HG02884 (cell line): ENCODE data around the gene NHERF2.

Source experiments
- ATAC-seq: cut with Tn5 transposase; IDR thresholded peaks from one replicate; pipeline ENCODE4 v1.9.1; 2021; ENCODE audit warnings: mild to moderate bottlenecking, moderate library complexity; ENCODE audit not compliant: unreplicated experiment

NHERF2 gene

DNA sequence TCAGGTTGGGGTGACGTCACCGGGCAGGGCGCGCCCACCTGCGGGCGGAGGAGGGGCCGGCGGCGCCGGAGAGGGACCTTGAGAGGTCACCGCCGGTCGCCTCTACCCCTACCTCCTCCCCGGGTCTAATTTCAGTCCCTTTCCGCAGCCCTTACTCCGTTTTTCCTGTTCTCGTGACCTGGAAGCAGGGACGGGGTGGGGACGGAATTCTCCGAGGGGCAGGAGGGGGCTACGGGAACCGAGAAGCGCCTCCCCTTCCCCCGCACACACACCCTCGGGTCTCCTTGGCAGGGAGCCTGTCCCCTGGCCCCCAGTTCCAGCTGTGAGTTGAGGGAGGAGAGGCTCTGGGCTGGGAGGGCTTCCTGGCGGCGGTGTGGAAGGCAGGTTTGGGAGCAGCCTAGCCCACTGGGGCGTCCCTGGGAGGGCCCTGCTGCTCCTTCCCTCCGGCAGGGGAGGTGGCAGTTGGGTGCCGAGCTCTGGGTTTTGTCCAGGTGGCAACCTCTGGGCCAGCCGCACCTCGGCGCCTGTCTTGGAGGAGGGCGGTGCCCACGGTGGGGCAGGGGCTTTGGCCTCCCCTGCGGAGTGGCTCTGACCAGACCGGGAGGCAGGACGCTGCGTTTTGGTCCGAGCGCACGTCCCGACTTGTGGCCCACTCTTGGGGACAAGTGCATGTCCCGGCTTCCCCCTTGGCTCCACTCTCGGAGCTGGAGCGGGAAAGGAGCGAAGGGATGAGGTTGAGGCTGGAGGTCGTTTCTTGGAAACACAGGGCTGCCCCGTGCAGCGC is 36.2 kb upstream of the NHERF2 start:
- no peak for ATAC-seq

DNA sequence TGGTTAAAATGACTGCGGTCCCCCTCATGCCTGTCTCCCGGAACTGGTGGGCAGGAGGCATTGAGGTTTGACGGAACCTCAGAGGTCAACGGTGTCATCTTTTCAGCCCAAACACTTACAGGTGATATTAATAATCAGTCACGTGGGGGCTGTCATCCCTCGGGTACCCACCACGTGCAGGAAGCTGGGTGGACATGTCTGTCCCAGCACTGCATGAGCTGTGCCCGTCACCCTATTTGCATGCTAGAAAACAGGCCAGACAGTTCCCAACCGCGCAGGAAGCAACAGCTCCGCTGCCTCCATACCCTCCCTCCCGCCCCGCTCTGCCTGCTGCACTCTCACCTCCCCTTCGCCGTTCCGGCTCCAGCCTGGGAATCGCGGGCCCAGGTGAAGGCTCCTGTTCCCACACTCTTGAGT is 35.6 kb upstream of the NHERF2 start:
- ATAC-seq: no peak

DNA sequence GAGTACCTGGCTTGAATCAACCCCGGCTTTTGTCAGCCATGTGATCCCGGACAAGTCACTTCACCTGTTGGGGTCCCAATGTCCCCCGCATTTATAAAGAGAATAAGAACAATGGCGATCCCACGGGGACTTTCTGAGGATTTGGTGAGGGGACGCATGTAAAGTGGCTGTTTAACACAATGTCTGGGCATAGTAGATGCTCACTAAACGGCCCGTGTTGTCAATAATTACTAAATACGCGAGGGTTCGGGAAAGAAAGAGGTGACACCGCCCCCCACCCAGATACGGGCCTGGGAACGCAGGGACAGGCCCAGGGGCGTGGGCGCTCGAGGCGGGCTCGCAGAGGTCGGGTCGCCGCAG is 35.1 kb upstream of the NHERF2 start:
- ATAC-seq: peak; percentile 11

DNA sequence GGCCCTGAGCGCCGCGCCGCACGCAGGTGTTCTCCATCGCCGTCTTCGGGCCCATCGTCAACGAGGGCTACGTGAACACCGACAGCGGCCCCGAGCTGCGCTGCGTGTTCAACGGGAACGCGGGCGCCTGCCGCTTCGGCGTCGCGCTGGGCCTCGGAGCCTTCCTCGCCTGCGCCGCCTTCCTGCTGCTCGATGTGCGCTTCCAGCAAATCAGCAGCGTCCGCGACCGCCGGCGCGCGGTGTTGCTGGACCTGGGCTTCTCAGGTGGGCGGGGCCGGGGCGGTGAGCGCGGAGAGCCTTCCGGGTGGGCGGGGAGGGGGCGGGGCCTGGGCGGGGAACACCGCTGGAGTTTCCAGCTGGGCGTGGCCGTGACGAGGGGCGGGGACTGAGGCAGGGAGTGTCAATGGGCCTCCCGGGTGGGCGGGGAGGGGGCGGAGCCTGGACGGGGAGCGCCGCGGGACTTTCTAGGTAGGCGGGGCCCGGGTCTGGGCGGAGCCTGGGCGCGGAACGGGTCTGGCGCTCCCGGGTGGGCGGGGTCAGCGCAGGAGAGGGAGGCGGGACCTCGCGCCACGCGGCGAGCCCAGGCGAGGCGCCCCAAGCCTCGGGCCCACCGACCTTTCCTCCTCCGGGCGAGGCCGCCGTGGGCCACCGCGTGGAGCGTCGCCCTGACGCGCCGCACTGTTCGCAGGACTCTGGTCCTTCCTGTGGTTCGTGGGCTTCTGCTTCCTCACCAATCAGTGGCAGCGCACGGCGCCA is 34.6 kb upstream of the NHERF2 start:
- ATAC-seq: peak; percentile 41

DNA sequence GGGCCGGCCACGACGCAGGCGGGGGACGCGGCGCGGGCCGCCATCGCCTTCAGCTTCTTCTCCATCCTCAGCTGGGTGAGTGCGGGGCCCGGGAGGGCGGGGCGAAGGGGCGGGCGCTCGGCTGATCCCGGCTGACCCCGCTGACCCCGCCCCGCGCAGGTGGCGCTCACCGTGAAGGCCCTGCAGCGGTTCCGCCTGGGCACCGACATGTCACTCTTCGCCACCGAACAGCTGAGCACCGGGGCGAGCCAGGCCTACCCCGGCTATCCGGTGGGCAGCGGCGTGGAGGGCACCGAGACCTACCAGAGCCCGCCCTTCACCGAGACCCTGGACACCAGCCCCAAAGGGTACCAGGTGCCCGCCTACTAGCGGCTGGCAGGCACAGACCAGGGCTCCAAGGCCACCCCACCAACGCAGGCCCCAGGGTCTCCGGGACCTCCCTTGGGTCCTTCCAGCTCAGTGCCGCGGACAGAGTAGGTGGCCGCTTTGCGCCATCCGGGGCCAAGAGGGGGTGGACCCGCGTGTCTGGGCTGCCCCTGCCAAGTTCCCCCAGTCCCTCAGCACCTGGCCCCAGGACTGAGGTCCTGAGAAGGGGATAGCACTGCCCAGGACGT is 33.9 kb upstream of the NHERF2 start:
- no peak for ATAC-seq

DNA sequence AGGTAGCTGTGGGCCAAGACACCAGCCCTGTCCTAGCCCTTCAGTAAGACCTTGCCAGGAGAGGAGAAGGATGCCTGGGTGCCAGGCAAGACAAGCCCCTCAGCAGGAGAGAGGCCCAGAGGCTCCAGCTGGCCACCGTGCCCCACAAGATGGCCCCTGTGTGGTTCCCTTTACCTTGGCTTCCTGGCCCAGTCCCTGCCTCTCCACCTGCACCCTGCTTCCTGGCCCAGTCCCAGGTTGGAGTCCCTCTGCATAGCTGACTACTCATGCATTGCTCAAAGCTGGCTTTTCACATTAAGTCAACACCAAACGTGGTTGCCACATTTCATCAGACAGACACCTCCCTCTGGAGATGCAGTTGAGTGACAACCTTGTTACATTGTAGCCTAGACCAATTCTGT is 33.0 kb upstream of the NHERF2 start:
- ATAC-seq: no peak

DNA sequence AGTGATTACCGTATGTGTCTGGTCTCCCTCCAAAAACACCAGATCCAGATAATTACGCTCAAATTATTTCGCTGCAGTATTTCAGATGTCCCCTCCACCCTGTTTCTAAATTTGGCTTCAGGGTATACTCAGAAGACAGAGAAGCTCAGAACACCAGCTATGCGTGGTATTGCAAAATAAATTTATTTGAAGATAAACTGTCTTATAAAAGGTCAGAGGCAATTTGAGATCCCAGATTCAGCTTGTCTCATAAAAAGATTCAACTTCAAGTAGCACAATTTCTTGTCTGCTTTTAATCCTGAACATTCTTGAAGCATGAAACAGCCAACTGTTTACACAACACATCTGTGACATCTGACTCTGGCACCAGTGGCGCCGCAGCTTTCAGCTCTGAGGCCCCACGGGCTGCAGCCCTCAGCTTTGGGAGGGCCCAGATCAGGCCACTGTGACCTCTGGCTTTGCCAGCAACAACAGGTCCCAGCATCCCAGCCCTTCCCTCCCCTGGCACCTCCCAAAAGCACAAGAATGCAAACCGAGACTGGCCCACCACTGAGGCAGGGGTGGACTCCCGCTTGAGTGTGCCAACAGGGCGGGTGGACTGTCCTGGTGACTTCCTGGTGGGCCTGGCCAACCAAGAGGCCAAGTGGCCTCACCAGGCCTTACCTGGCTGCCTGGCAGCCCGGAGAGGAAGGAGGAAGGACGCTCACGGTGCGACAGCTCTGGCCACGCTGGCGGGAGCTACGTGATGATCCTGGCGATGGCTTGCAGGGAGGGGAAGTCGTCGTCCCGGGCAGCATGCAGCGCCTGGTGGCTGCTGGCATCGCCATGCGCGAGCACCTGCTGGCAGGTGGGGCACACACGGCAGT is 29.0 kb upstream of the NHERF2 start:
- no peak for ATAC-seq

DNA sequence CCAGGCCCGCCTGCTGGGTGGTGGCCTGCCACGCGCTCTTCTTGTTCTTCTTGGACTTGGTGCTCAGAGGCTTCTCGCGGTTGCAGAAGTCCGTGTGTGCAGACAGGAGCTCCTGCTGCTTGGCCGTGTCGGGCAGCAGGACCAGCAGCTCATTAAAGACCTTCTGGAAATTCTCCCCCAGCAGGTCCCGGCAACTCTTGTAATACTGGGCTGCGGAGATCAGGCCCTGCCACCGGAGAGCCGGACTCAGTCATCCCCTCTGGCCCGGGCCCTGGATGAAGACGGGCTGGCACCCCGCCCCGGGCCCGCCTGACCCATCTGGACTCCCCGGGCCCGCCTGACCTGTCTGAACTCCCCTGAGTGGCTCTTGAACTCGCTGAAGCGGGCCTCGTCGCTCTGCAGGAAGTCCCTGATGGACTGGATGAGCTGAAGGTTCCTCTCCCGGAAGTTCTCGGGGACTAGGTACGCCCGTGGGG is 28.3 kb upstream of the NHERF2 start:
- no peak for ATAC-seq

DNA sequence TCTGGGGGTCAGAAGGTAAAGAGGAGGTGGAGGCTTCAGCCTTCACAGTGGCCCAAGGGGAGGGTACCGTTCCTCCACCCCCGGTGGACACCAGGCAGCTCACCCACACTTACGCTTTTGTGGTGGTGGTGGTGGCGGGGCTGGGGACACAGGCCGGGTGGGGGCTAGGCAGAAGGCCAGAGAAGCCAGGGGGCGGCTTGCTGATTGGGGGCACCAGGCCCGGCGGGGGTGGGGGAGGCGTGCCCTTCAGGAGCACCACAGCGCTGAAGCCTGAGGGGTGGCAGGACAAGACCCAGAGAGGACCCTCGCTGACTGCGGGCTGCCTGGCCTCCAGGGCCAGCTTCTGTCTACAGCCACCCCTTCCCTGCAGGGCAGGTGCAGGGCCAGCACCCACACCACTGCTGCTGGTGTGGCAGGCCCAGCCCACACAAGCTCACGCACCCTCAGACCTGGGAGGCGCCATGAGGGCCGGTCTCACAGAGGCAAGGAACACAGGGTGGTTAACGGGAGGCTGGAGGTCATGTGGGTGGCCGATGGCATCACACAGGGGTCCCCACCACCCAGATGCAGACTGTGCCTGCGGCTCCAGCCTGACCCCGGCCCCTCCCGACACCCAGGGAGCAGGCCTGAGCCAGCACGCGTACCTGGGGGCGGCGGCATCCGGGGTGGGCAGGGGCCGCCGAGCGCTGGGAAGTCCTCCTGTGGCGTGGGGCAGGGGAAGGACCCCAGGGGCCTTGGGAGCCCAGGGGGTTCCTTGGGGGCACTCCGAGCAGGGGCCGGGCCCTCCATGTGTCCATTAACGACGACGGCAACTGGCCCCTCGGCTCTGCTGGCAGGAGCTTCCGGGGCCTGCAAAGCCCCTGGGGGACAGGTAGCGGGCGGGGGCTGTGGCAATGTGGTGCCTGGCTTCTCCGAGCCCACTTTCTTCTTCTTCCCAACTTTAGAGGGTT is 27.6 kb upstream of the NHERF2 start:
- no peak for ATAC-seq

DNA sequence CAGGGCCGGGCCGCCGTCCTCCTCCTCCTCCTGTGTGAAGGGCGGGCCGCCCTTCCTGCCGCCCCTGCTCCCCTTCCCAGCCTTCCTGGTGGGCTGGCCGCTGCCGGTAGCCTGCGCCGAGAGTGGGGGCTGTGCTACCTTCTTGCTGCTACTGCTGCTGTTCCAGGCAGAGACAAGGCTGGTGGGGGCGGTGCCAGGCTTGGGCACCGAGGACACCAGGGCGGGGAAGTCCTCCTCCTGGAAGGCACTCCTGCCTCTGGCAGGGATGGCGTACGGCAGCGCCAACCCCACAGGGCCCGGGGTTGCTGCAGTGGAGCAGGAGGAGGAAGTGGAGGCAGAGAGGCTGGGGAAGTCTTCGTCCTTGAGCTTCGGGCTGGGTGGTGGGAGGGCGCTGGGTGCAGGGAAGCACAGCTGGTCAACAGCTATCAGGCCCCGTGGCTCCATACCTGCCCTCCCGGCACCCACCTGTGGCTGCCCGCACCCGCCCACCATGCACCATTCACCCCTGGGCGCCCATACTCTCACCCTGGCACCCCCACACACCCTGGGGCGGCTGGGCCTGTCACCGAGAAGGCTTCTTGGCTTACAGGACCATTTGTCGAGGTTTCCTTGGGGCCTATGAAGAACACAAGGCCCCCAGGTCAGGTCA is 26.7 kb upstream of the NHERF2 start:
- ATAC-seq: no peak

DNA sequence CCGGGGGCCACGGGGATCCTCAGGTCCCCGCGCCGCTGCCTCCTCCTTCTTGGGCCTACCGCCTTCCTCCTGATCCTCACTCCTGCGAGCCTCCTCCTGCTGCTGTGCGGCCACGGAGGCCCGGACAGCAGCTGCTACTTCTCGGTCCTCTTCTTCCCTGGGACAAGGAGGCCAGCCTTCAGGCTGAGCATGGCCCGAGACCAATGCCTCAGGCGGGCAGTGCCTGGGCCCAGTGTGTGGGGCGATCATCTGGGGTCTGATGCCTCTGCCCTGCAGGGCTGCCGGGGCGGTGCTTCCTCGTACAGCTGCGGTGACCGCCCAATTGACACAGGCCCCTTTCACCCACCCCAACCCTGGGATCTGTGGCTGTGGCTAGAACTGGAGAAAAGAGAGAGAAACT is 25.7 kb upstream of the NHERF2 start:
- ATAC-seq: no peak

DNA sequence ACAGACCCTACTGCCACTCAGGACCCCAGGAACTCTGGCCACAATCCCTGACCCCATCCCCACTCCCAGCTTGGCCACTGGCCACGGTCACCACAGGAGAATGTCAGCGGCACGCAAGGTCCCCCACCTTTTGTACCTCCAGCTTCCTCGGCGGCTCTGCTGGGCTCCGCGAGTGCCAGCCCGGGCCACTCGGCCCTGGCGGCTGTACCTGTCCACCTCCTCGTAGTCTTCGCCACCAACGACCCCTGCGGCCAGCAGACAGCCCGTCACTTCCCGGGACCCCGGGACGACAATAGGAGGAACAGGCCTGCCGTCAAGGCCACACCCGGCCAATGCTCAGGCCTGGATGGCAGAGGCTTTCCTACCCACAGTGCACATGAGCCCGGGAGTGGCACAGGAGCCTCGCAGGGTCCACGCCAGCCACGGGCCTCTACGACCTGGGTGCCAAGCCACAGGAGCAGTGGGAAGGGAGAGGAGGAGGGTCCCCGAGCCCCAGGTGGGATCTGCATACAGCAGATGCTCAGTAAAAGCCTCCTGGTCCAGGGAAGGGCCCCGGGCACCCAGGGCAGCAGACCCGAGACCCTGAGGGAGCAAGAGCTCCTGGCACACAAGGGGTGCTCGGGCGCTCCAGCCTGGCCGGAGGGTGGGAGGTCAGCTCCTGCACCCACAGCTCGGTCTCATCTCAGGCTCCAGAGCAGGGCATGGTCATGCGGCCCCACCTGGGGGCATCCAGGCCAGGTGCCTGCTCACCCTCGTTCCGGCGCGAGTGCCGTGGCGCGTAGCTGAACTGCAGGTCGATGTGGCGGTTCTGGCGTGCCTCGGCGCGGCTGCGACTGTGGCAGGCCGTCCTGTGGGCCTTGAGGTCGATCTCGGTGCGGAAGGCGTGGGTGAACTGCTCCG is 25.0 kb upstream of the NHERF2 start:
- ATAC-seq: no peak

DNA sequence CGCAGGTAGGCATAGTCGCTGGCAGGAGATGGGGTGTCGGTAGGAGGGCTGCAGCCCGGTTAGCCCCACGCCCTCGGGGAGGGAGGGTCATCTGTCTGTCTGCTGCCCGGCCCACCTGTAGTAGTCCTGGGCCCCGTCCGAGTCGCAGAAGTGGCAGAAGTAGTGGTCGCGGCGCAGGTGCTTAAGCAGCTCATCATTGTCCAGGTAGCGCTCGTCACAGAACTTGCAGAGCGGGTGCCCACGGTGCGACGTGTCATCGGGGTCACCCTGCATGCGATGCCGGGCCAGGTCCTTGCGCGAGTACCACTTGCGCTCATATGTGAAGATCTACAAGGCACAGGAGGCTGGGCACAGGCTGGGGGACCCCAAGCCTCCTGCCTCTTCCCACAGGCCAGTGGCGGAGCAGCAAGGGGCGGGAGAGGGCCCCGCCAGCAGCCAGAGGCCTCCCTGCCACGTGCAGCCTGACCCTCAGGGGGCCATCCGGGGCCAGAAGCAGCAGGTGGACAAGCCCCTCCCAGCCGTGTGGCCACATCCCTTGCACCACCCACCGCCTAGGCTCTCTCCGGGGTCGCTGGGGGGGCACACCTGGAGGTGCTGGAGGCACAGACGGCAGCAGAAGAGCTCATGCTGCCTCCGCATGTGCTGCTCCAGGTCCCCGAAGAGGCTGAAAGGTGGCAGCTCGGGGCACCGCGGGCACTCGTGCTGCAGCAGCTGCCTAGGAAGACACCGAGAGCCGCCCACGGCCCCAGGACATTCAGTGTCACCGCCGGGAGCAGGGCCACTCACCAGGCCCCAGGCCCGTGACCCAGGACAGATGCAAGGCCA is 24.1 kb upstream of the NHERF2 start:
- no peak for ATAC-seq

DNA sequence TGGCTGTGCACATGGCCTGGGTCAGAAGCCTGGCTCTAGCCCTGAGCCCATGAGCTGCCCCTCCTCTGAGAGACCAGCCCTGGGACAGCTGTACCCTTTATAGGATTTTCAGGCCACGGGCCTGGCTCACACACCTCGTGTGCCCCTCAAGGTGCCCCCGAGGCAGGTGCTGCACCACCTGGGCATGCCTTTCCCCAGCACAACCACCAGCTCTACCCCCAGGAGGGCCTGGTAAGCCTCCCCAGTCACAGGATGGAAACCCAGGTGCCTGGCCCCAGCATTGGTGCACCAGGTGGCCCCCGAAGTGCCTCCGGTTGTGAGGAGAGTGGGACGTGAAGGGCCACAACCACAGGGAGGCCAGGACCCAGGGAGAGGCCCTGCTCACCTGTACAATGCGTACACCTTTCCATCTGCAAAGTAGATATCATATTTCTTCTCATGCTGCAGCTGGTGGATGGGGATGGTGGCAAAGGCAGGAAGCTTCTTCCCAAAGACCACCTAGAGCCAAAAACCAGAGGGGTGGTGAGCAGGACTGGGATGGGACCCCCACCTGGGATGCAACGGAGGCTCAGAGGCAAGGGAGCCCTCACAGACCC is 23.4 kb upstream of the NHERF2 start:
- ATAC-seq: no peak

DNA sequence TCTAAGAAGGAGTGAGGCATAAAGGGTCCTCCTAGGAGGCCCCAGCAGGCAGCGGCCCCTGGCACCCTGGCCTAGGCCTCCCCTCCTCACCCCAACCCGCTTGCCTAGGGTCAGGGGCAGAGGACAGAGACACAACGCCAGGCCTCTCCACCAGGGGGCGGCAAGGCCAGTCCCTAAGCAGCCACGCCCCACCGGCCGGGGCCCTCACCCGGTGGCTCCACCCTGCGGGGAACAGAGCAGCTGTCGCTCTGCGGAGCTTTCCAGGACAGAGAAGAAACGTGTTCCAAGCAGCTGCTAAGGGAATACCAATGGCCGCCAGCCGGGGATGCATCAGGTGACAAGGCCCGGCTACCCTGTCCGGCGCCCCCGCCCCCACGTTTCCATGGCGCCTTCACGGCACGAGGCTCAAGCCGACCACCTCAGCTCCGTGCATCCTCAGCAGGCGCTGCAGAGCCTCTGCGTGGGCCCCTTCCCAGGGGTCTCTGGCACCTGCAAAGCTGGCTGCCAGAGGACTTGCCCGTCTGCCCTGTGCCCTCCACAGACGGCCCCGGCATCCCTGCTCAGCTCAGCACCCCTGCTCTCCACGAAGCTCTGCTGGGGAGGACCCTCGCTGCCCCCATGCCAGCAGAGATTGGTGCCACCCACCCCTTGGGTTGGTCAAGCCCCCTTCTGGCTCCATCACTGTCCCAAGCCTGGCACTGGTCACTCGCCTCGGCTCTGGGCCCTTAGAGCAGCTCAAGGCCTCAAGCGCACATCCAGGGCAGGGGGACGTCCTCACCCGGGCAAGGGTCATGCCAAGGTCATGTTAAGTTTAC is 22.7 kb upstream of the NHERF2 start:
- peak; percentile 66 for ATAC-seq

DNA sequence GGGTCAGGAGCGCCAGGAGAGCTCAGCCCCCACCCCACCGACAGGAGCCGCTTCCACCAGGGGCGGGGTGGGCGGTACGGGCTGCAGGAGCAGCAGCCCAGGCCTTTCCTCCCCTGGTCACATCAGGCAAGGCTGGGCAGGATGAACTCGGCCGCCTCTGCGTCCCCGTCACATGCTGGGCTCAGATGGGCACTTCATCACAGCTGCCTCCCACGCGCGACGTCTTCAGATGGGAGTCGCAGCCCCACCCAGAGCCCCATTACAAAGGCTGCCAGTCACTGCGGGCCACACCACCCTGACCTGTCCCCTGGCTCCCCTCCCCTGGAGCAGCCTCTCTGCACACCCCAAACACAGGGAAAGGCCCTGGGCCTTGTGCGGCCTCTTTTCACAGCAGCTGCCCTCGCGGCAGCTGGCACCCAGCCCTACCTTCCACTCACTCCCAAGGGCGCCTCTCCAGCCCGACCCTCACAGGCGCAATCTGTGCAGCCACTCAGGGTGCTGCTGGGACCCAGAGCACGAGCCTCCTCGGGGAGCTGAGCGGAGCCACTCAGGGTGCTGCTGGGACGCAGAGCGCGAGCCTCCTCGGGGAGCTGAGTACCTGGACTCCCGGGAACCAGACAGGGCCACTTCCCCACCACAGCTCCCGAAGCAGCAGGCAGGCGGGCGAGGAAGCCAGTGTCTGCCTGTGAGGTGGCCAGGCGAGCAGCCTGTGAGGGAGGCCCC is 21.7 kb upstream of the NHERF2 start:
- ATAC-seq: no peak
